ENCODE data around the gene CYP26B1. TPM values are rescaled to one million over a fixed set of nuclear protein-coding genes. Genes with fewer than 3 reads are reported as not detected.

Gene CYP26B1
- total RNA-seq, 1 experiment from 2014 or later, result 2.7 TPM

DNA sequence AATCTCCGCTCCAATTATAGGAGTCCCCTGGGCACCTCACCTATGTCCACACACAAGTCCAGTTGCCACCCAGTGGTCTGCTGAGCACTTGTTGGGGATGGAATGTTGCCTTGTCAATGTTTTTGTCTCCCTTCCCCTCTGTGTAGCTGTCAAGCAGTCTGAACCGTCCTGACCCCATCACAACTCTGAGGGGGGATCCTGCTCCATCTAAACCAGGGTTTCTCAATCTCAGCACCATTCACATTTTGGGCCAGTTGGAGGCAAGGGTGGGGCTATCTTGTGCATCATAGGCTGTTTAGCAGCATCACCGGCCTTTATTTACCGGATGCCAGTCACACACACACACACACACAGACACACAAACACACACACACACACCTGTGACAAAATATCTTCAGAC lies 53.0 kb downstream of the CYP26B1 start:
- DNase-seq (ENCODE audit: low spot score), result no peak
- Histone ChIP-seq H3K9me3 (ENCODE audit: low read depth, low read length, poor library complexity, severe bottlenecking) (no peaks in the 10 kb centered on the region), H3K4me1 (ENCODE audit: insufficient read depth, low read length, poor library complexity, severe bottlenecking) (no peaks in the 10 kb centered on the region), H3K27me3 (replicated peaks; ENCODE audit: insufficient read depth, low read depth, low read length, poor library complexity) (peaks cover 5% of the 10 kb centered on the region), H3K27ac (ENCODE audit: low read depth, low read length, poor library complexity, severe bottlenecking) (no peak overlapping the region), H3K36me3 (ENCODE audit: insufficient read depth, low read length, poor library complexity, severe bottlenecking) (no peaks in the 10 kb centered on the region), H3K4me3 (ENCODE audit: low read depth, low read length, poor library complexity, severe bottlenecking) (no peak overlapping the region)
- TF ChIP-seq EZH2 (IDR thresholded peaks at IDR 0.05; ENCODE audit: borderline replicate concordance, low read depth, low read length, poor library complexity, severe bottlenecking), result no peak
- TF ChIP-seq, protein P1, sequence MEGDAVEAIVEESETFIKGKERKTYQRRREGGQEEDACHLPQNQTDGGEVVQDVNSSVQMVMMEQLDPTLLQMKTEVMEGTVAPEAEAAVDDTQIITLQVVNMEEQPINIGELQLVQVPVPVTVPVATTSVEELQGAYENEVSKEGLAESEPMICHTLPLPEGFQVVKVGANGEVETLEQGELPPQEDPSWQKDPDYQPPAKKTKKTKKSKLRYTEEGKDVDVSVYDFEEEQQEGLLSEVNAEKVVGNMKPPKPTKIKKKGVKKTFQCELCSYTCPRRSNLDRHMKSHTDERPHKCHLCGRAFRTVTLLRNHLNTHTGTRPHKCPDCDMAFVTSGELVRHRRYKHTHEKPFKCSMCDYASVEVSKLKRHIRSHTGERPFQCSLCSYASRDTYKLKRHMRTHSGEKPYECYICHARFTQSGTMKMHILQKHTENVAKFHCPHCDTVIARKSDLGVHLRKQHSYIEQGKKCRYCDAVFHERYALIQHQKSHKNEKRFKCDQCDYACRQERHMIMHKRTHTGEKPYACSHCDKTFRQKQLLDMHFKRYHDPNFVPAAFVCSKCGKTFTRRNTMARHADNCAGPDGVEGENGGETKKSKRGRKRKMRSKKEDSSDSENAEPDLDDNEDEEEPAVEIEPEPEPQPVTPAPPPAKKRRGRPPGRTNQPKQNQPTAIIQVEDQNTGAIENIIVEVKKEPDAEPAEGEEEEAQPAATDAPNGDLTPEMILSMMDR (conservative IDR thresholded peaks at IDR 0.05; ENCODE audit: low read depth, low read length), result no peak
- POLR2A ChIA-PET (ENCODE audit: low non-redundant PET), result no interaction called here
- intact Hi-C loops (cut with micrococcal nuclease; ENCODE audit: unreplicated experiment), result no loop called here
- CTCF ChIA-PET, result no interaction called here
- no TSS peak for BruUV-seq (replicated peaks)

DNA sequence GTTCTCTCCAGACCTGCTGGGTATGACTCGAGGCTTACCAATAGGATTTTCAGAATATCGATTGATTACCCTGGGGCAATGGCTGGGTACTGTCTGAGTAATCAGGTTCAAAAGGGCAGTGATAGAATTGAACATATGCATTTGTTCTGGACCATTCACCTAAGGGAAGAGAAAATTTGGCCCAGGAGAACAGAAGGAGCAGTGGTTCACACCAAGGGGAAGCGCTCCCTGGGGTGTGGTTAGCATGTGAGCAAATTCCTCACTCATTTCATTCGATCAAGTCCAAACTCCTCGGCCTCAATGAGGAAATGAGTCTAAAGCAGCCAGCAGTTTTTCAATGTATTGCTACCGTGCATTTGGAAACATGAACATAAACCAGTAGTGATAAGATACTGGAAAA lies 55.6 kb downstream of the CYP26B1 start:
- no peak for DNase-seq (ENCODE audit: low spot score)
- no TSS peak for BruUV-seq (replicated peaks)
- POLR2A ChIA-PET (ENCODE audit: low non-redundant PET), result no interaction called here
- Histone ChIP-seq H3K4me1 (ENCODE audit: insufficient read depth, low read length, poor library complexity, severe bottlenecking) (no peaks in the 10 kb centered on the region), H3K27ac (ENCODE audit: low read depth, low read length, poor library complexity, severe bottlenecking) (no peak overlapping the region), H3K9me3 (ENCODE audit: low read depth, low read length, poor library complexity, severe bottlenecking) (no peaks in the 10 kb centered on the region), H3K36me3 (ENCODE audit: insufficient read depth, low read length, poor library complexity, severe bottlenecking) (no peaks in the 10 kb centered on the region), H3K4me3 (ENCODE audit: low read depth, low read length, poor library complexity, severe bottlenecking) (no peak overlapping the region), H3K27me3 (replicated peaks; ENCODE audit: insufficient read depth, low read depth, low read length, poor library complexity) (no peaks in the 10 kb centered on the region)
- no peak for TF ChIP-seq EZH2 (IDR thresholded peaks at IDR 0.05; ENCODE audit: borderline replicate concordance, low read depth, low read length, poor library complexity, severe bottlenecking)
- TF ChIP-seq, protein P1 (conservative IDR thresholded peaks at IDR 0.05; ENCODE audit: low read depth, low read length), result no peak
- intact Hi-C loops (cut with micrococcal nuclease; ENCODE audit: unreplicated experiment), result no loop called here
- CTCF ChIA-PET, result no interaction called here

DNA sequence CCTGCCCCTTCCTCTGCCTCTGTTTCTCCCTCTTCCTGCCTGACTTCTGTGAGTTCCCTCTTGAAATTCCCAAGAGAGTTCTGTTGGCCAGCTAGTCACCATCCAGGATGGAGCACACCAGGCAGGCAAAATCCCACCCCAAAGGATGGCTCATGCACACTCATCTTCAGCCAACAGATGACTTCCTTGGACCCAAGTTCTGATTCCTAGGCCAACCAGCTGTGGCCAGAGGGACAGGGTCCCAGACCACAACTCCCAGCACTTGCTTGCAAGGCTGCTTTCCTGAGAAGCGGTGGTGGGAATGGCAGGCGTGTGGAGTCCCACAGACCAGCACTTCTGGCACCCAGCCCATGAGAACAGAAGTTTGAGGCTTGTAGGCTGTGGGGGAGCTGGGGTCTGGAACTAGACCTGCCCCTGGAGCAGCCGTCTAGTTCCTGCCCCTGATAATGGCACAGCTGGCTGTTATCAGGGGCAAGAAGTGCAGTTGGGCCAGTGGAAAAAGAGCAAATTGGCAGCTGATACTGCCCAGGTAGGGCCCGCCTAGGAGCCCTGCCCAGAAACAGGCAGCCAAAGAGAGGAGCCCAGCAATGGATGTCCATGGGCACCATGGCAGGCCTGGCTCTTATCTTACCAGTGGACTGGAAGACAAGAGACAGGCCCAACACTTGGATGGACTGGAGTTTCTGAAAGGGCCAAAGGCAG lies 56.7 kb downstream of the CYP26B1 start:
- BruUV-seq (replicated peaks), result no TSS peak
- intact Hi-C loops (cut with micrococcal nuclease; ENCODE audit: unreplicated experiment), result no loop called here
- CTCF ChIA-PET, result no interaction called here

More for the DNA sequence above, 56.7 kb downstream of the CYP26B1 start:
- Histone ChIP-seq H3K4me3 (ENCODE audit: low read depth, low read length, poor library complexity, severe bottlenecking) (no peak overlapping the region), H3K27me3 (replicated peaks; ENCODE audit: insufficient read depth, low read depth, low read length, poor library complexity) (no peaks in the 10 kb centered on the region), H3K4me1 (ENCODE audit: insufficient read depth, low read length, poor library complexity, severe bottlenecking) (no peaks in the 10 kb centered on the region), H3K27ac (ENCODE audit: low read depth, low read length, poor library complexity, severe bottlenecking) (no peak overlapping the region), H3K36me3 (ENCODE audit: insufficient read depth, low read length, poor library complexity, severe bottlenecking) (no peaks in the 10 kb centered on the region), H3K9me3 (ENCODE audit: low read depth, low read length, poor library complexity, severe bottlenecking) (no peaks in the 10 kb centered on the region)
- no peak for DNase-seq (ENCODE audit: low spot score)
- TF ChIP-seq EZH2 (IDR thresholded peaks at IDR 0.05; ENCODE audit: borderline replicate concordance, low read depth, low read length, poor library complexity, severe bottlenecking), result no peak
- TF ChIP-seq, protein P1 (conservative IDR thresholded peaks at IDR 0.05; ENCODE audit: low read depth, low read length), result no peak
- POLR2A ChIA-PET (ENCODE audit: low non-redundant PET), result interaction anchor here (0.5 to 0.6 kb wide), 2 partner anchors 610 to 773 kb away, joined by 3 to 5 read pairs; no protein-coding TSS in a partner anchor
